ENCODE data around the gene CLTB. TPM values are rescaled to one million over a fixed set of nuclear protein-coding genes. Genes with fewer than 3 reads are reported as not detected.
"Not testable (repeated sequence)": the region's sequence is repeated elsewhere in the genome, so short reads cannot be mapped to it uniquely, and the experiment has no call there.

CLTB gene
- total RNA-seq, 4 donors from 2014 or later = 261 to 386 (median 302) TPM

- H3K36me3 ChIP-seq = no peaks in the 10 kb centered on the region
- H3K4me1 ChIP-seq = peaks cover 27 to 29% of the 10 kb centered on the region in 2 donors
- ATAC-seq (peak; percentile 2), DNase-seq (peak in 1 of 2 donors; percentile 32)
- intact Hi-C loops (cut with DNase I; ENCODE audit: low total_unique reads) = no loop called here
- in situ Hi-C loops (cut with MboI; ENCODE audit: low sequenced_read_pairs in 4 of 4) = loop anchor here in 2 of 4 donors (5.0 to 25.0 kb wide), 2 partner anchors 90 kb away; partner anchors contain the start of genes RNF44 (in 2 of the 2) and CDHR2 (in 1 of the 2)
- H3K27me3 ChIP-seq = no peaks in the 10 kb centered on the region
- no peaks in the 10 kb centered on the region for H3K9me3 ChIP-seq
- TF ChIP-seq POLR2A (IDR thresholded peaks at IDR 0.05) = no peak
- TF ChIP-seq CTCF (IDR thresholded peaks at IDR 0.05 in 4 of 5, conservative IDR thresholded peaks at IDR 0.05 in 1 of 5) = no peak
- H3K27ac ChIP-seq = peak overlapping the region; percentile 91 to 97 (median 96)
- H3K4me3 ChIP-seq = peak overlapping the region; percentile 84 to 99 (median 94)
Observed at GRCh38 chr5:176446884-176447590, 30.7 kb upstream of the CLTB start.

GRCh38 chr5:176446028-176446665 lies 29.8 kb upstream of the CLTB start:
- TF ChIP-seq CTCF (IDR thresholded peaks at IDR 0.05 in 4 of 5, conservative IDR thresholded peaks at IDR 0.05 in 1 of 5) (no peak), POLR2A (IDR thresholded peaks at IDR 0.05) (no peak)
- H3K36me3 ChIP-seq = no peaks in the 10 kb centered on the region
- no peak overlapping the region for H3K4me3 ChIP-seq
- DNase-seq (no peak), ATAC-seq (no peak)
- no peaks in the 10 kb centered on the region for H3K27me3 ChIP-seq
- no peaks in the 10 kb centered on the region for H3K9me3 ChIP-seq
- in situ Hi-C loops (cut with MboI; ENCODE audit: low sequenced_read_pairs in 4 of 4) (loop anchor here in 2 of 4 donors (5.0 to 25.0 kb wide), 2 partner anchors 91 kb away; partner anchors contain the start of genes RNF44 (in 2 of the 2) and CDHR2 (in 1 of the 2)), intact Hi-C loops (cut with DNase I; ENCODE audit: low total_unique reads) (no loop called here)
- H3K4me1 ChIP-seq = peaks cover 24 to 27% of the 10 kb centered on the region in 2 donors
- H3K27ac ChIP-seq = no peak overlapping the region

- no peak for ATAC-seq
- Histone ChIP-seq H3K36me3 (no peaks in the 10 kb centered on the region), H3K4me1 (peaks cover 16 to 17% of the 10 kb centered on the region in 2 donors), H3K9me3 (no peaks in the 10 kb centered on the region), H3K27me3 (no peaks in the 10 kb centered on the region), H3K27ac (no peak overlapping the region), H3K4me3 (no peak overlapping the region)
- intact Hi-C loops (cut with DNase I; ENCODE audit: low total_unique reads) (no loop called here), in situ Hi-C loops (cut with MboI; ENCODE audit: low sequenced_read_pairs in 4 of 4) (loop anchor here in 2 of 4 donors (5.0 to 25.0 kb wide), 2 partner anchors 93 kb away; partner anchors contain the start of genes RNF44 (in 2 of the 2) and CDHR2 (in 1 of the 2))
- TF ChIP-seq POLR2A (IDR thresholded peaks at IDR 0.05) (no peak), CTCF (IDR thresholded peaks at IDR 0.05 in 4 of 5, conservative IDR thresholded peaks at IDR 0.05 in 1 of 5) (no peak)
- no peak for DNase-seq
Observed at GRCh38 chr5:176444742-176445141, 28.4 kb upstream of the CLTB start.

GRCh38 chr5:176442911-176443310 lies 26.6 kb upstream of the CLTB start:
- H3K4me1 ChIP-seq; H3K27ac ChIP-seq; intact Hi-C loops (cut with DNase I; ENCODE audit: low total_unique reads); ATAC-seq; DNase-seq; H3K9me3 ChIP-seq; H3K36me3 ChIP-seq; H3K27me3 ChIP-seq; H3K4me3 ChIP-seq: not testable (repeated sequence)
- in situ Hi-C loops (cut with MboI; ENCODE audit: low sequenced_read_pairs in 4 of 4) = loop anchor here in 1 of 4 donors (25.0 kb wide), 1 partner anchor 94 kb away; the partner anchor contains the start of genes CDHR2 and RNF44

GRCh38 chr5:176441921-176442323 lies 25.6 kb upstream of the CLTB start:
- Histone ChIP-seq H3K27me3 (peaks cover 0 to 3% (median 0%) of the 10 kb centered on the region in 3 donors), H3K4me1 (peaks cover 2 to 3% of the 10 kb centered on the region in 2 donors), H3K27ac (no peak overlapping the region), H3K9me3 (no peaks in the 10 kb centered on the region), H3K4me3 (no peak overlapping the region), H3K36me3 (no peaks in the 10 kb centered on the region)
- ATAC-seq (no peak), DNase-seq (no peak)
- intact Hi-C loops (cut with DNase I; ENCODE audit: low total_unique reads) (no loop called here), in situ Hi-C loops (cut with MboI; ENCODE audit: low sequenced_read_pairs in 4 of 4) (loop anchor here in 1 of 4 donors (25.0 kb wide), 1 partner anchor 95 kb away; the partner anchor contains the start of genes CDHR2 and RNF44)
- TF ChIP-seq POLR2A (IDR thresholded peaks at IDR 0.05) = no peak
- no peak for TF ChIP-seq CTCF (IDR thresholded peaks at IDR 0.05 in 4 of 5, conservative IDR thresholded peaks at IDR 0.05 in 1 of 5)

Data from gastrocnemius medialis (tissue), 4 donors.